Measurements from ENCODE around the gene RSRC1.
"Not testable (repeated sequence)": the region's sequence is repeated elsewhere in the genome, so short reads cannot be mapped to it uniquely, and the experiment has no call there.

RSRC1 gene

DNA sequence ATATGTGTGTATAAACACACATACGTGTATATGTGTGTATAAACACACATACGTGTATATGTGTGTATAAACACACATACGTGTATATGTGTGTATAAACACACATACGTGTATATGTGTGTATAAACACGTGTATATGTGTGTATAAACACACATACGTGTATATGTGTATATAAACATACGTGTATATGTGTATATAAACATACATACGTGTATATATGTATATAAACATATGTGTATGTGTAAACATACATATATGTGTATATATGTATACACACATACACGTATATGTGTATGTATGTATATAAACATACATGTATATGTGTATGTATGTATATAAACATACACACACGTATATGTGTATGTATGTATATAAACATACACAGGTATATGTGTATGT, 119.1 kb downstream of the RSRC1 start:
- not testable (repeated sequence) for DNase-seq (ENCODE audit: low read depth)

DNA sequence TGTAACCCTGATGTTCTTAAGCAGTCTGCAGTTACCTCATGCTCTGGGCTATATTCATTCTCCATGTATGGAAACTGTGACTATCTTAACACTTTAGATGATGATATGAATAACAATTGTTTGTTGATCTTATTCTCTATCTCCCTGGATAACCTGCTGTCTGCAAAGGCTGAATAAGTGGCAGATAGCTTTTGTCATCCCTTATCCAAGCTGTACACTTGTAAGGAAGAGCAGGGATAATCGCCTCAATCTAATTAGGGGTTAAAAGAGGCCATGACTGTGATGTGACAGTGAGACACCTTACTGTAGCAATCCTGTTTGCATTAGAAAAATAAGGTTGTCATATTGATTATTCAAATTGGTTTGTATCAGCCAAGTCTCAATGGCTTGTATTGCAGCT, 123.9 kb downstream of the RSRC1 start:
- no peak for DNase-seq (ENCODE audit: low read depth)

DNA sequence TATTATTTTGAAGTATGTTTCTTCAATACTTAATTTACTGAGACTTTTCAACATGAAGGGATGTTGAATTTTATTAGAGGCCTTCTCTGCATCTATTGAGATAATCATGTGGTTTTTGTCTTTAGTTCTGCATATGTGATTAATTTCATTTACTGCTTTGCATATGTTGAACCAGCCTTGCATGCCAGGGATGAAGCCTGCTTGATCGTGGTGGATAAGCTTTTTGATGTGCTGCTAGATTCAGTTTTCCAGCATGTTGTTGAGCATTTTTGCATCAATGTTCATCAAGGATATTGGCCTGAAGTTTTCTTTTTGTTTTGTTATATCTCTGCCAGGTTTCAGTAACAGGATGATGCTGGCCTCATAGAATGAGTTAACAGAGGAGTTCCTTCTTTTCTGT, 134.4 kb downstream of the RSRC1 start:
- DNase-seq (ENCODE audit: low read depth), result no peak

GRCh38 chr3:158247288-158247687, 137.4 kb downstream of the RSRC1 start:
- DNase-seq (ENCODE audit: low read depth), result no peak

GRCh38 chr3:158248261-158248660, 138.4 kb downstream of the RSRC1 start:
- no peak for DNase-seq (ENCODE audit: low read depth)

DNA sequence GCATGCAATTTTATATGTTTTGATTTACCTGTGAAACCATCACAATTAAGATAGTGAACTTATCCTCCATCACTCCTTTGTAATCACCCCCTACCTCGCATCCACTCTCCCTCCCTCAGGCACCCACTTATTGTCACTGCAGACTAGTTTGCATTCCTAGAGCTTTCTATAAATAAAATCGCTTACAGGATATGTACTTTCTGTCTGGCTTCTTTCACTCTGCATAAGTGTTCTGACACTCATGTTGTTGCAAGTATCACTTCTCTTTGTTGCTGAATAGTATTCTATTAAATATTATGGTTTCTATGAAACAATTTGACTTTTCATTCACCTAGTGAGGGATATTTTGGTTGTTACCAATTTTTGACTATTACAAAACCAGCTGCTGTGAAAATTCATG, 139.3 kb downstream of the RSRC1 start:
- no peak for DNase-seq (ENCODE audit: low read depth)

GRCh38 chr3:158258619-158259018, 148.7 kb downstream of the RSRC1 start:
- DNase-seq (ENCODE audit: low read depth), result no peak

DNA sequence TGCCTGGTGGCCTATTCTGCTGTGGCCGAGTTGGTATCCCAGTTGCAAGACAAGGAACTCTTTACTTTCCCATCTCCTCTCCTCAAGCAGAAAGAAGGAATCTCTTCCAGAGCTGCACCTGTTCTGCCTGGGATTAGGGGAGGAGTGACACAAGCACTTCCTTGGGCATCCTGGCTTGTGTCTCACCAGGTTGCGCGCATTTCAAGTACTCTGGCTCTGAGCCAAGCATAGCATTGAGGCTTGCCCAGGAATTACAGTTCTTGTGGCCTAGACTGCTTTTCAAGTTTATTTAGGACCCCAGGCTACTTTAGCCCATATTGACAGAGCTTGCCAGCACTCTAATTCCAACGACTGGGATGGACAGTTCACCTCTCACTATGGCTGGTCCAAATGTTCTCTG, 150.5 kb downstream of the RSRC1 start:
- DNase-seq (ENCODE audit: low read depth), result no peak

- DNase-seq (ENCODE audit: low read depth), result no peak
Measured at GRCh38 chr3:158261371-158261991, 151.6 kb downstream of the RSRC1 start.

- no peak for DNase-seq (ENCODE audit: low read depth)
Measured at GRCh38 chr3:158264894-158265293, 155.0 kb downstream of the RSRC1 start.

- no peak for DNase-seq (ENCODE audit: low read depth)
Measured at GRCh38 chr3:158267015-158267414, 157.1 kb downstream of the RSRC1 start.

GRCh38 chr3:158269942-158270341, 160.1 kb downstream of the RSRC1 start:
- no peak for DNase-seq (ENCODE audit: low read depth)

GRCh38 chr3:158272081-158272480, 162.2 kb downstream of the RSRC1 start:
- DNase-seq (ENCODE audit: low read depth), result no peak

GRCh38 chr3:158273656-158274055, 163.8 kb downstream of the RSRC1 start:
- DNase-seq (ENCODE audit: low read depth), result no peak

- DNase-seq (ENCODE audit: low read depth), result no peak
Measured at GRCh38 chr3:158278187-158278586, 168.3 kb downstream of the RSRC1 start.

- no peak for DNase-seq (ENCODE audit: low read depth)
Measured at GRCh38 chr3:158279609-158280008, 169.7 kb downstream of the RSRC1 start.

- no peak for DNase-seq (ENCODE audit: low read depth)
Measured at GRCh38 chr3:158295771-158296170, 185.9 kb downstream of the RSRC1 start.

DNA sequence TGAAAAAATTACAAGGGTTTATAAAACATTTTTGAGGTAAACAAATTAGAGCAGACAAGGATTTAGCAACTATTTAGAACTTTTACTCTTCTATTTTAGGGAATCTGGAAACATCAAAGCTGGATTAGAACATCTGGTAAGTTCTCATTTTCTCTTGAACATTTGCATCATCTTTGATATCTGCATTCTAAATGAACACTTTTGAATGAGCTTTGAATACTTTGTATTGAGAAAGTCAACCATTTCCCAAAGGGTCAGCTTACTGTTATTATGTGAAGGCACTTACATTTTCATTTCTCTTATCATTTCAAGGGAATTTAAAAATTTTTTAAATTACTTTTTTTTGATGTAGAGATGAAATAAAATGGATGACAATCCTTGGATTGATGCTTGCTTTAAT, 188.1 kb downstream of the RSRC1 start:
- DNase-seq (ENCODE audit: low read depth), result no peak

- DNase-seq (ENCODE audit: low read depth), result no peak
Measured at GRCh38 chr3:158308236-158308928, 198.5 kb downstream of the RSRC1 start.

- no peak for DNase-seq (ENCODE audit: low read depth)
Measured at GRCh38 chr3:158312560-158313141, 202.8 kb downstream of the RSRC1 start.

DNA sequence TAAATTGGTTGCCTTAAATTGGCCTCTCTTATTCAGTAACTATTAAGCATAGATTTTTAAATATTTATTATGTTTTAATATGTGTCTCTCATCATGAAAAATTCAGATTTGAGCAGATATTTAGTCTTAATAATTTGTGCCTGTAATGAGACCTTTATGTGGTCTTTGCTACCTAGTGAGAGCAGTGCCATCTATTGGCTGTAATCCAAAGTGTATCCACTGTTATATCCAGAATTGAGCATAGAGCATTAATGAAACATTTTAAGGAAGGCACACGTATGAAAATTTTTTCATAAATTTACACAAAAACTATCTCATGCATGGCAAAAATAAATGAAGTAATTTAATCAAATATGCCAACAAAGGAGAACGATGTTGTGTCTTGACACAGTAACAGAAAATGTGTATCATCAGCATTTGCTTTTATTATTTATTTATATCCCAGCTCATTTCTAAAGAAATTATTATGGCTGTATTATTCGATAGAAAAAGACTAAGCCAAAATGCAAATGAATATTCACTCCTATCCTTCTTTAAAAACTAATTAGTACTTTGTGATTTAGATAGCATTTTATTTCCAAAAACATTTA, 203.5 kb downstream of the RSRC1 start:
- no peak for DNase-seq (ENCODE audit: low read depth)

DNA sequence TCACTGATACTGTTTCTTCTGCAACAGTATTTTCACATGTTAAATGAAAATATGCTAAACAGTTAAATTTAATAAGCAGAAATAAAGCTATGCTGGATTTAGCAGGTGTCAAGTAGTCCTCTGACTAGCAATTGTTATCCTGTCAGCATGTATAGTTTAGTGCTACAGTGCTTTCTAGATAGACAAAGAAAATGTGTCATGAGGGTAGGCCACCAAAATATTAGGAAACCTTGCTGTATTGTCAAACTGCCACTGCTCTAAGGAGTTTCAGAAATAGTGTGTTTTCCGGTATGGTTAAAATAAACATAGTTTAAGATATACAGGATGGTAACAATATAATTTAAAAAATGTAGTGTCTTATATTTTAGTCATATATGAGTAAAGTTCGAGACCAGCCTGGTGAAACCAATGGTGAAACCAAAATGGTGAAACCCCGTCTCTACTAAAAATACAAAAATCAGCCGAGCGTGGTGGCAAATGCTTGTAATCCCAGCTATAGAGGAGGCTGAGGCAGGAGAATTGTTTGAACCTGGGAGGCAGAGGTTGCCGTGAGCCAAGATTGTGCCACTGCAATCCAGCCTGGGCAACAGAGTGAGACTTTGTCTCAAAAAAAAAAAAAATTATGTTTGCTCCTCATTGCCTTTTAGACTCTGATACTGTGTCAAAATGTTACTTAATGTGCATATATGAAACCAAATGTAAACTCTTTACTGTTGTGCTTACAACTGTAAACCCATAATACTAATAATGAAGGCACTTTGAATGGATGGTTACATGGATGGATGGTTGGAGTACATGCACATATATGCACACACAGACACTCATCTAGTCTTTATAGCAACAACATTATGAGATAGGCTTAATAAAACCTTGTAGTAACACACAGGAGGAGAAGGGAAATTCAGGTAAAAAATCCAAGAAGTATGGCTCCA, 204.8 kb downstream of the RSRC1 start:
- DNase-seq (ENCODE audit: low read depth), result no peak
